Heart right ventricle (tissue), 16 donors: ENCODE data around the gene TMEM239. TPM values are rescaled to one million over a fixed set of nuclear protein-coding genes. Genes with fewer than 3 reads are reported as not detected.

Experiments
- ATAC-seq, 8 donors: fragments of 200-7000 bp; cut with Tn5 transposase; one replicate each; pipeline ENCODE4 v1.9.1; 2020; ENCODE audit warnings: mild to moderate bottlenecking in 8 of 8, moderate library complexity in 8 of 8, moderate number of reproducible peaks in 1 of 8
- DNase-seq, 2 donors: peaks; one replicate each; pipeline ENCODE4 v3.0.0-alpha.2; 2020
- H3K27ac ChIP-seq, 10 donors: fragments of 200-600 bp; sonication (generic) in 2 of 10; one replicate each; pipeline versions ENCODE4 v1.5.0 to v1.8.0; 2020 to 2022; ENCODE audit warnings: mild to moderate bottlenecking in 3 of 10
- H3K27me3 ChIP-seq, 7 donors: fragments of 200-600 bp; one replicate each; pipeline ENCODE4 v1.8.0; 2021 to 2022; ENCODE audit warnings: mild to moderate bottlenecking in 2 of 7
- H3K36me3 ChIP-seq, 9 donors: fragments of 200-600 bp; sonication (generic) in 1 of 9; one replicate each; pipeline versions ENCODE4 v1.5.0 to v1.8.0; 2020 to 2022; ENCODE audit warnings: mild to moderate bottlenecking in 2 of 9
- H3K4me1 ChIP-seq, 9 donors: fragments of 200-600 bp; sonication (generic) in 1 of 9; one replicate each; pipeline versions ENCODE4 v1.5.0 to v1.8.0; 2020 to 2022; ENCODE audit warnings: mild to moderate bottlenecking in 4 of 9
- H3K4me3 ChIP-seq, 10 donors: fragments of 200-600 bp; sonication (generic) in 2 of 10; one replicate each; pipeline versions ENCODE4 v1.5.0 to v1.8.0; 2020 to 2022; ENCODE audit warnings: mild to moderate bottlenecking in 7 of 10, moderate library complexity in 2 of 10
- H3K9me3 ChIP-seq, 11 donors: fragments of 200-600 bp in 10 of 11; sonication (generic) in 2 of 11; one replicate each; pipeline versions ENCODE4 v1.5.0 to v1.8.0; 2013 to 2022; ENCODE audit warnings: mild to moderate bottlenecking in 2 of 11, control low read depth in 1 of 11, moderate library complexity in 1 of 11
- WGBS, 2 donors: extraction: QIAGEN DNeasy Blood & Tissue Kit; methylation state at CpG; one replicate each; pipeline ENCODE4 v1.1.7; 2013; ENCODE audit warnings: inconsistent platforms in 1 of 2; 5-methylcytosine and 5-hydroxymethylcytosine counted together
- intact Hi-C, 10 donors: fragments of 100-400 bp; cut with DNase I; formaldehyde crosslinking; loops; one replicate each; pipeline versions ENCODE4 v1.11.1 to v1.14.2; 2022
- polyA plus RNA-seq, 2 donors: library from polyadenylated mRNA; stranded (reverse); fragments of 200-250 nt; gene quantifications; one replicate each; pipeline ENCODE4 v1.2.3, GENCODE V29; 2013
- total RNA-seq, 10 donors: library from RNA; stranded (reverse); fragmentation: NEBNext Ultra II Directional in 3 of 10; extraction: Animal tissue kit (Norgen Biotek cat#: 25700) in 3 of 10; gene quantifications; one replicate each; pipeline versions ENCODE4 v1.2.1 to v1.2.4, GENCODE V29; 2021 to 2023
- TF ChIP-seq, protein P1 (sequence below), 9 donors: fragments of 200-600 bp; sonication (generic) in 2 of 9; IDR thresholded peaks; one replicate each; pipeline versions ENCODE4 v1.5.0 to v1.8.0; 2021 to 2022; ENCODE audit warnings: antibody characterized with exemption in 9 of 9, mild to moderate bottlenecking in 5 of 9, moderate library complexity in 1 of 9
- donor health status: Arrhythmogenic right ventricular cardiomyopathy.
- donor health status: ischemic (EF 13 %, LVEDD 7.1; RV severe dilation, severe dysfunction).
- donor health status: healthy with polysubstance abuse.
- donor health status: DM: no; HTN: yes; CAD: no.
- donor health status: DM: no; HTN: no; CAD: no.
- donor health status: ischemic (EF 25% LVEDD 6.9; RV normal size, moderate dysfunction).
- donor health status: ischemic (EF 25% LVEDD 5.7; RV mildly dilated, moderate dysfunction).
- donor health status: healthy.
- donor health status: DM: yes; HTN: yes; CAD: no.
- donor health status: Ischemic cardiomyopathy.
- donor health status: ischemic (EF 35%, LVEDD 5.7; RV mildly dilated, moderate dysfunction).
- donor health status: nonischemic (EF 11% LVEDD 7.7; RV severe dilation, severe dysfunction).
- donor health status: DM: yes; HTN: yes; CAD: no.
- donor health status: PGD.
- donor health status: ischemic (EF 29% LVEDD 5.4; RV normal size, mild dysfunction).
- donor health status: nonischemic (EF 23%, LVEDD 6.1; RV moderate dilation, normal function).

Gene TMEM239
- total and polyA plus RNA-seq, 12 donors, result not detected

DNA sequence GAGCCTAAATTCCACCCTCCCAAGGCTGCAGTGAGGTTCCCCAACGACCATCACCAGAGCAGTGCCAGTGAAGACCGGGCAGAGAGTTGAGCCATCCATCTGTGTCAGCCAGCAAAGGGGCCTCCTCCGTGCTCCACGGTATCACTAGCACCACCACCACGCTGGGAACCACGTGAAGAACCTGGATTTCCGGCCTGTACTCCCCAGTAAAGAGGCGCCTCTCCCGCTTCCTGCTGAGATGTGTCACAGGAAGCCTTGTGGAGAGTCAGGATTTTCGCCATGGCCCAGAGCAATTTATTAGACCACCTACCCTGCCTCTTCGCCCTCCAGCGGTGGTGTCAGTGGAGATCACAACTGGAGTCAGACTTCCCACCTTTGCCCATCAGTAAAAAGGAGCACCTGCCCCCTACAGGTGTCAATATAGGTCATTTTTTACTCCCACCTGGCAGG, 44.5 kb upstream of the TMEM239 start:
- WGBS, 2 donors, result 28 to 40% methylated on average over 12 of the region's 12 CpGs
- TF ChIP-seq, protein P1, sequence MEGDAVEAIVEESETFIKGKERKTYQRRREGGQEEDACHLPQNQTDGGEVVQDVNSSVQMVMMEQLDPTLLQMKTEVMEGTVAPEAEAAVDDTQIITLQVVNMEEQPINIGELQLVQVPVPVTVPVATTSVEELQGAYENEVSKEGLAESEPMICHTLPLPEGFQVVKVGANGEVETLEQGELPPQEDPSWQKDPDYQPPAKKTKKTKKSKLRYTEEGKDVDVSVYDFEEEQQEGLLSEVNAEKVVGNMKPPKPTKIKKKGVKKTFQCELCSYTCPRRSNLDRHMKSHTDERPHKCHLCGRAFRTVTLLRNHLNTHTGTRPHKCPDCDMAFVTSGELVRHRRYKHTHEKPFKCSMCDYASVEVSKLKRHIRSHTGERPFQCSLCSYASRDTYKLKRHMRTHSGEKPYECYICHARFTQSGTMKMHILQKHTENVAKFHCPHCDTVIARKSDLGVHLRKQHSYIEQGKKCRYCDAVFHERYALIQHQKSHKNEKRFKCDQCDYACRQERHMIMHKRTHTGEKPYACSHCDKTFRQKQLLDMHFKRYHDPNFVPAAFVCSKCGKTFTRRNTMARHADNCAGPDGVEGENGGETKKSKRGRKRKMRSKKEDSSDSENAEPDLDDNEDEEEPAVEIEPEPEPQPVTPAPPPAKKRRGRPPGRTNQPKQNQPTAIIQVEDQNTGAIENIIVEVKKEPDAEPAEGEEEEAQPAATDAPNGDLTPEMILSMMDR (IDR thresholded peaks at IDR 0.05), result no peak
- H3K4me3 ChIP-seq, result no peak overlapping the region
- no peak overlapping the region for H3K27ac ChIP-seq
- no peaks in the 10 kb centered on the region for H3K36me3 ChIP-seq
- DNase-seq (no peak), ATAC-seq (peak in 2 of 8 donors; percentile 37 to 38)
- peaks cover 0 to 11% (median 7%) of the 10 kb centered on the region in 11 donors for H3K9me3 ChIP-seq
- peaks cover 0 to 34% (median 19%) of the 10 kb centered on the region in 7 donors for H3K27me3 ChIP-seq
- H3K4me1 ChIP-seq, result peaks cover 0 to 10% (median 0%) of the 10 kb centered on the region in 9 donors
- intact Hi-C loops, result no loop called here

DNA sequence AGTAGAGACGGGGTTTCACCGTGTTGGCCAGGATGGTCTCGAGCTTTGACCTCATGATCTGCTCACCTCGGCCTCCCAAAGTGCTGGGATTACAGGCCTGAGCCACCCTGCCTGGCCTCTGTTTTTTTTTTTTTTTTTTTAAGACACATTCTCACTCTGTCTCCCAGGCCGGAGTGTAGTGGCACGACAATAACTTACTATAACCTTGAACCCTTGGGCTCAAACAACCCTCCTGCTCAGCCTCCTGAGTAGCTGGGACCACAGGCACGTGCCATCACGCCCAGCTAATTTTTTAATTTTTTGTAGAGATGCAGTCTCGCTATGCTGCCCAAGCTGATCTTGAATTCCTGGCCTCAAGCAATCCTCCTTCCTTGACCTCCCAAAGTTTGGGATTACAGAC, 42.4 kb upstream of the TMEM239 start:
- 88 to 91% methylated on average over 9 of the region's 9 CpGs for WGBS, 2 donors
- intact Hi-C loops, result no loop called here

DNA sequence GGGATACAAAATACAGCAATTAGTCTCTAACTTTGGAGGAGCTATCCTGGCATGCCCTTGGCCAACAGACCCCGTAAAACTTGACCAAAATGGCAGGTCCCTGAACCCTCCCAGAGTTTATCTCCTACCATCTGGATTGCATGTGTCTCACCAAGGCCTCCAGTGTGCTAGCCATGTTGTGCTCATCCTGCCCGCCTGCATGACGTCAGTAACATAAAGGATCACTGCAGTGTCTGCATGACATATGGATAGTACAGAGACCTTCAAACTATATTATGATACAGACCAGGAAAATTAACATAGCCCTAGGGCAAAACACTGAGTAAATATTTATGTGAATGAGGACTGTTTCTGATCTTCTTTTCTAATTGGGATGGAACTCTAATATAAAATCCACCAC, 41.0 kb upstream of the TMEM239 start:
- TF ChIP-seq, protein P1 (IDR thresholded peaks at IDR 0.05), result no peak
- WGBS, 2 donors, result 79 to 88% methylated on average over 3 of the region's 3 CpGs
- no peak overlapping the region for H3K4me3 ChIP-seq
- H3K36me3 ChIP-seq, result no peaks in the 10 kb centered on the region
- intact Hi-C loops, result no loop called here
- no peaks in the 10 kb centered on the region for H3K4me1 ChIP-seq
- no peak for ATAC-seq
- DNase-seq, result no peak
- H3K27me3 ChIP-seq, result peaks cover 0 to 23% (median 9%) of the 10 kb centered on the region in 7 donors
- H3K27ac ChIP-seq, result no peak overlapping the region
- H3K9me3 ChIP-seq, result peaks cover 0 to 11% (median 7%) of the 10 kb centered on the region in 11 donors

More for the DNA sequence above, 42.4 kb upstream of the TMEM239 start:
- ATAC-seq (no peak), DNase-seq (no peak)
- Histone ChIP-seq H3K4me1 (no peaks in the 10 kb centered on the region), H3K36me3 (no peaks in the 10 kb centered on the region), H3K27ac (no peak overlapping the region), H3K9me3 (peaks cover 0 to 11% (median 7%) of the 10 kb centered on the region in 11 donors), H3K27me3 (peaks cover 0 to 23% (median 13%) of the 10 kb centered on the region in 7 donors), H3K4me3 (no peak overlapping the region)
- TF ChIP-seq, protein P1 (IDR thresholded peaks at IDR 0.05), result no peak

DNA sequence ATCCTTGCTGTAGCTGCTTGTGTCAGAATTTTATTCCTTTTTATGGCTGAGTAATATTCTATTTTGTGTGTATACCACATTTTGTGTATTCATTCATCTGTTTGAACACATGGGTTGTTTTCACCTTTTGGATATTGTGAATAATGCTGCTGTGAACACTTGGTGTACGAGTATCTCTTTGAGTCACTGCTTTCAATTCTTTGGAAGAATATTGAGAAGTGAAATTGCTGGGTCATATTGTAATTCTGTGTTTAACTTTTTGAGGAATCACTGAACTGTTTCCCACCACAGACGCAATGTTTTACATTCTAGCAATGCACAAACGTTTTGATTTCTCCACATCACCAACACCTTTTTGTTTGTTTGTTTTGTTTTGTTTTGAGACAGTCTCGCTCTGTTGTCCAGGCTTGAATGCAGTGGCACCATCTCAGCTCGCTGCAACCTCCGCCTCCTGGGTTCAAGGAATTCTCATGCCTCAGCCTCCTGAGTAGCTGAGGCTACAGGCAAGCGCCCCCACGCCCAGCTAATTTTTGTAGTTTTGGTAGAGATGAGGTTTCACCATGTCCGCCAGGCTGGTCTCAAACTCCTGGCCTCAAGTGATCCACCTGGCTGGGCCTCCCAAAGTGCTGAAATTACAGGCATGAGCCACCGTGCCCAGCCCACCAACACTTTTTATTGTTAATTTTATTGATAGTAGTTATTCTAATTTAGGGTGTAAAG, 37.4 kb upstream of the TMEM239 start:
- Histone ChIP-seq H3K4me1 (no peaks in the 10 kb centered on the region), H3K27me3 (peaks cover 0 to 37% (median 22%) of the 10 kb centered on the region in 7 donors), H3K4me3 (no peak overlapping the region), H3K27ac (no peak overlapping the region), H3K9me3 (peaks cover 0 to 11% (median 7%) of the 10 kb centered on the region in 11 donors), H3K36me3 (no peaks in the 10 kb centered on the region)
- no peak for ATAC-seq
- intact Hi-C loops, result no loop called here
- TF ChIP-seq, protein P1 (IDR thresholded peaks at IDR 0.05), result no peak
- DNase-seq, result no peak
- 84 to 87% methylated on average over 10 of the region's 10 CpGs for WGBS, 2 donors
